Fibroblast of lung (primary cell): Measurements from ENCODE around the gene CABP1. TPM values are rescaled to one million over a fixed set of nuclear protein-coding genes. Genes with fewer than 3 reads are reported as not detected.
A peak's percentile ranks its signal among the peaks of the same experiment; 100 is the strongest.

Experiments
- DNase-seq, 2 donors: peaks; one replicate each; pipeline versions ENCODE4 v3.0.0 to v3.0.0-alpha.2; 2010; ENCODE audit warnings: low read depth in 2 of 2
- H2AFZ ChIP-seq: 2 replicates; pipeline ENCODE4 v1.5.1; 2012; ENCODE audit warnings: low read length, control low read depth, inconsistent platforms
- H3K27ac ChIP-seq: 2 replicates; pipeline ENCODE4 v1.5.1; 2011; ENCODE audit warnings: low read length, control low read depth; ENCODE audit not compliant: insufficient read depth
- H3K27me3 ChIP-seq: 2 replicates; pipeline ENCODE4 v1.5.1; 2011; ENCODE audit warnings: mild to moderate bottlenecking, low read length; ENCODE audit not compliant: control insufficient read depth, insufficient read depth
- H3K36me3 ChIP-seq: 2 replicates; pipeline ENCODE4 v1.5.1; 2011; ENCODE audit warnings: low read length; ENCODE audit not compliant: control insufficient read depth, insufficient read depth
- H3K4me1 ChIP-seq: 2 replicates; pipeline ENCODE4 v1.5.1; 2011; ENCODE audit warnings: low read length; ENCODE audit not compliant: control insufficient read depth, insufficient read depth; ENCODE audit errors: extremely low read depth
- H3K4me2 ChIP-seq: 2 replicates; pipeline ENCODE4 v1.5.1; 2011; ENCODE audit warnings: low read length, control low read depth; ENCODE audit not compliant: insufficient read depth; ENCODE audit errors: extremely low read depth
- H3K4me3 ChIP-seq, 4 experiments: fragments of 200-600 bp in 1 of 4; sonication (generic) in 1 of 4; replicated peaks in 1 of 4; 2 replicates each; pipeline ENCODE4 v1.5.1; 2011 to 2016; ENCODE audit warnings: low read length in 4 of 4, low read depth in 3 of 4, mild to moderate bottlenecking in 3 of 4, control low read depth in 2 of 4, inconsistent platforms in 1 of 4, mixed read lengths in 1 of 4; ENCODE audit not compliant: insufficient read depth in 1 of 4; ENCODE audit errors: control extremely low read depth in 1 of 4
- H3K79me2 ChIP-seq: 2 replicates; pipeline ENCODE4 v1.5.1; 2012; ENCODE audit warnings: mild to moderate bottlenecking, low read length, inconsistent platforms; ENCODE audit not compliant: control insufficient read depth, insufficient read depth
- H3K9ac ChIP-seq: 2 replicates; pipeline ENCODE4 v1.5.1; 2011; ENCODE audit warnings: mild to moderate bottlenecking, low read length, control low read depth; ENCODE audit not compliant: insufficient read depth
- H3K9me3 ChIP-seq: 2 replicates; pipeline ENCODE4 v1.5.1; 2012; ENCODE audit warnings: low read depth, low read length; ENCODE audit not compliant: control insufficient read depth, insufficient read depth
- H4K20me1 ChIP-seq: 2 replicates; pipeline ENCODE4 v1.5.1; 2011; ENCODE audit warnings: low read length; ENCODE audit not compliant: control insufficient read depth, insufficient read depth; ENCODE audit errors: extremely low read depth
- CTCF ChIP-seq, 2 donors: IDR thresholded peaks in 1 of 2; conservative IDR thresholded peaks in 1 of 2; 1 replicate in 1 of 2; 2 replicates in 1 of 2; pipeline ENCODE4 v1.5.1; 2011 to 2012; ENCODE audit warnings: low read length in 2 of 2, control low read depth in 1 of 2, inconsistent platforms in 1 of 2, low read depth in 1 of 2, mild to moderate bottlenecking in 1 of 2
- EZH2 ChIP-seq: IDR thresholded peaks from 2 replicates; pipeline ENCODE4 v1.5.1; 2012; ENCODE audit warnings: low read length, control low read depth, mild to moderate bottlenecking; ENCODE audit errors: missing control alignments
- polyA minus RNA-seq: library from RNA; depleted of rRNA, polyadenylated mRNA; stranded (reverse); fragments of >200 nt; gene quantifications from 2 replicates; pipeline ENCODE4 v1.2.3, GENCODE V29; 2011; ENCODE audit warnings: low replicate concordance
- polyA plus RNA-seq, 2 donors: library from polyadenylated mRNA; depleted of rRNA in 1 of 2; stranded (reverse) in 1 of 2; unstranded in 1 of 2; fragments of >200 nt; gene quantifications; 2 replicates each; pipeline ENCODE4 v1.2.1, GENCODE V29; 2011 to 2012; ENCODE audit warnings: missing spikeins in 1 of 2
- total RNA-seq: library from RNA; depleted of rRNA; stranded (reverse); fragments of >200 nt; gene quantifications from 2 replicates; pipeline ENCODE4 v1.2.1, GENCODE V29; 2014

Gene CABP1
- total RNA-seq (under 0.01 TPM in 1 of 2 replicates, not detected in the other), polyA plus RNA-seq (0.06 and 0.36 TPM in 2 replicates), polyA minus RNA-seq (2.5 TPM in 1 of 2 replicates, not detected in the other)
- polyA plus RNA-seq (2012) = 0.12 and 0.16 TPM in 2 replicates

- no peak within 1 kb of the TSS for H2AFZ ChIP-seq
- no peak within 1 kb of the TSS for H3K27ac ChIP-seq
- H3K79me2 ChIP-seq = no peaks in the 10 kb centered on the region
- H3K9me3 ChIP-seq = no peaks in the 10 kb centered on the region
- H3K27me3 ChIP-seq = peaks cover 42% of the 10 kb centered on the region
- H3K4me3 ChIP-seq = peak within 1 kb of the TSS in 1 of 4 experiments; percentile 20
- H3K4me2 ChIP-seq = peak within 1 kb of the TSS; percentile 75
- H3K36me3 ChIP-seq = no peaks in the 10 kb centered on the region
- no peaks in the 10 kb centered on the region for H4K20me1 ChIP-seq
- TF ChIP-seq CTCF (conservative IDR thresholded peaks at IDR 0.05 in 1 of 2, IDR thresholded peaks at IDR 0.05 in 1 of 2; ENCODE audit: low read depth in 1 of 2, low read length in 2 of 2) (no peak), EZH2 (peak; percentile 87)
- DNase-seq = no peak
- H3K9ac ChIP-seq = no peak within 1 kb of the TSS
- H3K4me1 ChIP-seq = no peaks in the 10 kb centered on the region
These were observed at the start of gene CABP1 for GRCh38 chr12:120639771-120640721. Gene CABP1 (plus strand): TSS chr12:120640626. CDS start chr12:120640686, 60 bp downstream.

DNA sequence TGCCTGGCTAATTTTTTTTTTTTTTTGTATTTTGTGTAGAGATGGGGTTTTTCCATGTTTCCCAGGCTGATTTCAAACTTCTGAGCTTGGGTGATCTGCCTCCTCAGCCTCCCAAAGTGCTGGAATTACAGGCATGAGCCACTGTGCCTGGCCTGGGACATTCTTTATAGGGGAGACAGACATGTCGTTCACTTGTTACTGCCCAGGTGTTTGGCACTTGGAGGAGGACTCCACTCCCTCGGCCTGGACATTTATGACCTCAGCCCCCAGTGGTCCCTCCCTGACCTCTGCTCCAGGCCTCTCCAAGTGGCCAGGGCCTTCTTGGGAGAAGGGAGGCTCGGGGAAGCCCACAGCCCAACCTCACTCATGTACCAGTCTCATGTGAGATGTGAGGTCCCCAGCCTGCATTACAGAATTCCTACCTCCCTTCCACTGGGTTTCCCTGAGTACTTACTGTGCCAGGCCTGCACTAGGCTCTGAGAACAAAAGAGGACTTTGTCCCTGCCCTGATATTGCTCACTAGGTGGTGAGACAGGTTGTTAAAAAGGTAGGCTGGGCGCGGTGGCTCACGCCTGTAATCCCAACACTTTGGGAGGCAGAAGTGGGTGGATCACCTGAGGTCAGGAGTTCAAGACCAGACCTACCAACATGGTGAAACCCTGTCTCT lies 49.6 kb upstream of the CABP1 start:
- Histone ChIP-seq H3K9ac (no peak overlapping the region), H3K9me3 (no peaks in the 10 kb centered on the region), H4K20me1 (no peaks in the 10 kb centered on the region), H3K4me3 (no peak overlapping the region), H3K79me2 (no peaks in the 10 kb centered on the region), H3K36me3 (no peaks in the 10 kb centered on the region), H3K27ac (no peak overlapping the region), H3K4me1 (no peaks in the 10 kb centered on the region), H2AFZ (no peak overlapping the region), H3K27me3 (peaks cover 13% of the 10 kb centered on the region), H3K4me2 (no peak overlapping the region)
- TF ChIP-seq EZH2 (no peak), CTCF (conservative IDR thresholded peaks at IDR 0.05 in 1 of 2, IDR thresholded peaks at IDR 0.05 in 1 of 2; ENCODE audit: low read depth in 1 of 2, low read length in 2 of 2) (no peak)
- no peak for DNase-seq
